COR-L47 (cell line): ENCODE measurements around the gene BANK1.
"Not testable (repeated sequence)": the region's sequence is repeated elsewhere in the genome, so short reads cannot be mapped to it uniquely, and the experiment has no call there.

ENCODE experiments used
- DNase-seq: peaks from one replicate; lab custom pipeline; 2025; lab: John Stamatoyannopoulos, UW

The BANK1 gene

GRCh38 chr4:101885574-101885973, 95.0 kb downstream of the BANK1 start:
- DNase-seq: peak; percentile 17

GRCh38 chr4:101886826-101887225, 96.3 kb downstream of the BANK1 start:
- DNase-seq: no peak

- DNase-seq: no peak
Observed at GRCh38 chr4:101888472-101888871, 97.9 kb downstream of the BANK1 start.

GRCh38 chr4:101905527-101905926, 115.0 kb downstream of the BANK1 start:
- DNase-seq: not testable (repeated sequence)

GRCh38 chr4:101910786-101911373, 120.3 kb downstream of the BANK1 start:
- DNase-seq: no peak

GRCh38 chr4:101911616-101912015, 121.1 kb downstream of the BANK1 start:
- DNase-seq: no peak

GRCh38 chr4:101914761-101915160, 124.2 kb downstream of the BANK1 start:
- DNase-seq: no peak

- DNase-seq: no peak
Observed at GRCh38 chr4:101919373-101919977, 128.9 kb downstream of the BANK1 start.

GRCh38 chr4:101921370-101921769, 130.8 kb downstream of the BANK1 start:
- no peak for DNase-seq

GRCh38 chr4:101931619-101932018, 141.1 kb downstream of the BANK1 start:
- no peak for DNase-seq

GRCh38 chr4:101933855-101934254, 143.3 kb downstream of the BANK1 start:
- peak; percentile 26 for DNase-seq

- DNase-seq: no peak
Observed at GRCh38 chr4:101938836-101939235, 148.3 kb downstream of the BANK1 start.

- DNase-seq: no peak
Observed at GRCh38 chr4:101941816-101942358, 151.4 kb downstream of the BANK1 start.

- DNase-seq: no peak
Observed at GRCh38 chr4:101942891-101943290, 152.4 kb downstream of the BANK1 start.

GRCh38 chr4:101944649-101945048, 154.1 kb downstream of the BANK1 start:
- no peak for DNase-seq

- DNase-seq: no peak
Observed at GRCh38 chr4:101948055-101948454, 157.5 kb downstream of the BANK1 start.

GRCh38 chr4:101948951-101949350, 158.4 kb downstream of the BANK1 start:
- no peak for DNase-seq

- DNase-seq: no peak
Observed at GRCh38 chr4:101950258-101950979, 159.9 kb downstream of the BANK1 start.

- no peak for DNase-seq
Observed at GRCh38 chr4:101952985-101953384, 162.5 kb downstream of the BANK1 start.

GRCh38 chr4:101953949-101954348, 163.4 kb downstream of the BANK1 start:
- no peak for DNase-seq

GRCh38 chr4:101954351-101954750, 163.8 kb downstream of the BANK1 start:
- no peak for DNase-seq

GRCh38 chr4:101954975-101955678, 164.6 kb downstream of the BANK1 start:
- no peak for DNase-seq
